ENCODE data around the gene ENHO.

The ENHO gene

DNA sequence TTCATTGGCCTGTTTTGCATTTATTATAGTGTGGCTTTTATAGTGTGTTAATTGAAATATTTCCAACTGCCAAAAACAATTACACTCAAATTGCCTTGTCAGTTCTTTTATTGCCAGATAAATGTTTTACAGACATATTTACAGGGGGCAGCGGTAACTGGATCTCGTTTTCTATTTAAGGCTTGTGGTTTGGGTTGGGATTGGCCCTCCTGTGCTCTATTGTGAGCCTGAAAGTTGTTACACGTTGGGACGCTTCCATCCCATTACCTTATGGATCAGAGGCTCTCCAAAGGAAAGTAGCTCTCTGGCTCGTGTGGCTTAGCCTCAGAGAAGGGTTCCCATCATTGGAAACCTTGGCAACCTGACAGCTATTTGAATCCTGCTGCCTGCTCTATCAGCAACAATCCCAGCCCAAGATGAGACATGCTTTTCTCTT lies 43.3 kb downstream of the ENHO start:
- DNase-seq (ENCODE audit: low read depth, low spot score): no peak

DNA sequence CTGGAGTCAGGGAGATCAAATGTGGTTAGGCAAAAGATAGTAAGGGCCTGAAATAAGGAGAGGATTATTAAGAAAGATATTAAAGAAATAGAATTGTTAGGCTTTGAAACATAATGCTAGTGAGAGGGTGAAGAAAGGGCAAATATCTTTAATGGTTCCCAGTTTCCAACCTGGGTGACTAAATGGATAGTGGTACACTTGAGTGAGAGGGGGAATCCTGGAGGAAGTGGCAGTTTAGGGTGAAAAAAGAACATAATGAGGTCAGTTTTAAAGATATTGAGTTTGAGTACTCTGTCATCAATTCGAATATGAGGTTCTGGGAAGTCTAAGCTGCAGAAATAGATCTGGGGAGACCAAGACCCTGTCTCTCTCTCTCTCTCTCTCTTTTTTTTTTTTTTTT lies 45.2 kb downstream of the ENHO start:
- no peak for DNase-seq (ENCODE audit: low read depth, low spot score)

DNA sequence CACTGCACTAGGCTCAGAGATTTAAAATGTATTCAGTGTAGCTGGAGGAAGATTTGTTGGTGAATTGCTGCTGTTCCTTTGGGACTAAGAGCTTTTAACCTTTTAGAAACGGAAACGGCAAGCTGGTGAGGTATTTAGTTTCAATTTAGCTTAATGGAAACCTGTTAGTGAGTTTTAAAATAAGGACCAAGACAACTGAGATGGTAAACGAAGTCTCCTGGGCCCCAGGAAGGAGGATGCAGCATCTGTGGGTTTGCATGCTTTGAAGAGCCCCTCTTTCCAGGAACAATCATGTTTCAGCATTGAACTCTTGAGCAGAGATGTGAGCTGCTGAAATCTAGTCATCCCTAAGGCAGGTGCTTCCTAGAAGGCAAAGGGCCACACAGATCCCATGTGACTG lies 47.7 kb downstream of the ENHO start:
- DNase-seq (ENCODE audit: low read depth, low spot score): no peak

All from activated naive CD8-positive, alpha-beta T cell treated with anti-CD3 and anti-CD28 coated beads, Interleukin-2, amount 50 U/mL, for 16 hours (primary cell).